Neuronal stem cell (in vitro differentiated cells): ENCODE measurements around the gene SPARCL1.
A peak's percentile ranks its signal among the peaks of the same experiment; 100 is the strongest.

ENCODE experiments used
- DNase-seq: peaks from one replicate; pipeline ENCODE4 v3.0.0-alpha.2; 2013; ENCODE audit warnings: low spot score
- H2AFZ ChIP-seq: one replicate; pipeline ENCODE4 v1.6.1; 2013; ENCODE audit warnings: mild to moderate bottlenecking, low read length, inconsistent platforms
- H2AK5ac ChIP-seq: 2 replicates; pipeline ENCODE4 v1.6.1; 2013; ENCODE audit warnings: low read depth, mild to moderate bottlenecking, inconsistent platforms, low read length, moderate library complexity, mixed read lengths
- H2BK120ac ChIP-seq: 2 replicates; pipeline ENCODE4 v1.6.1; 2013; ENCODE audit warnings: low read depth, mild to moderate bottlenecking, inconsistent platforms, low read length, moderate library complexity, mixed read lengths
- H2BK12ac ChIP-seq: one replicate; pipeline ENCODE4 v1.6.1; 2013; ENCODE audit warnings: low read length, inconsistent platforms
- H2BK15ac ChIP-seq: 2 replicates; pipeline ENCODE4 v1.6.1; 2013; ENCODE audit warnings: mild to moderate bottlenecking, low read length, inconsistent platforms, mixed read lengths
- H2BK5ac ChIP-seq: one replicate; pipeline ENCODE4 v1.6.1; 2013; ENCODE audit warnings: inconsistent platforms, mild to moderate bottlenecking, low read length, moderate library complexity
- H3K14ac ChIP-seq: one replicate; pipeline ENCODE4 v1.6.1; 2013; ENCODE audit warnings: low read length, inconsistent platforms
- H3K18ac ChIP-seq: 2 replicates; pipeline ENCODE4 v1.6.1; 2013; ENCODE audit warnings: low read length, inconsistent platforms
- H3K23ac ChIP-seq: 2 replicates; pipeline ENCODE4 v1.6.1; 2013; ENCODE audit warnings: low read depth, mild to moderate bottlenecking, mixed read lengths, low read length, inconsistent platforms; ENCODE audit not compliant: poor library complexity
- H3K27ac ChIP-seq: replicated peaks from 3 replicates; pipeline ENCODE4 v1.5.1; 2013; ENCODE audit warnings: low read length, inconsistent platforms
- H3K27me3 ChIP-seq, 3 experiments: 2 replicates each; pipeline ENCODE4 v1.6.1; 2013; ENCODE audit warnings: low read length in 3 of 3, mild to moderate bottlenecking in 2 of 3, inconsistent platforms in 1 of 3, low read depth in 1 of 3, mixed read lengths in 1 of 3, moderate library complexity in 1 of 3; ENCODE audit not compliant: control insufficient read depth in 3 of 3, insufficient read depth in 3 of 3
- H3K36me3 ChIP-seq, 2 donors: replicated peaks in 1 of 2; 2 replicates each; pipeline ENCODE4 v1.6.1; 2013; ENCODE audit warnings: low read length in 2 of 2; ENCODE audit not compliant: control insufficient read depth in 2 of 2, insufficient read depth in 2 of 2
- H3K4ac ChIP-seq: 2 replicates; pipeline ENCODE4 v1.6.1; 2013; ENCODE audit warnings: inconsistent platforms, mild to moderate bottlenecking, low read length, moderate library complexity
- H3K4me1 ChIP-seq, 2 donors: 1 replicate in 1 of 2; 2 replicates in 1 of 2; pipeline ENCODE4 v1.6.1; 2013; ENCODE audit warnings: low read length in 2 of 2, low read depth in 1 of 2; ENCODE audit not compliant: control insufficient read depth in 2 of 2, insufficient read depth in 1 of 2
- H3K4me2 ChIP-seq: one replicate; pipeline ENCODE4 v1.6.1; 2013; ENCODE audit warnings: mild to moderate bottlenecking, low read length, inconsistent platforms; ENCODE audit not compliant: insufficient read depth, poor library complexity, severe bottlenecking
- H3K4me3 ChIP-seq, 2 donors: 2 replicates each; pipeline ENCODE4 v1.5.1; 2013; ENCODE audit warnings: low read length in 2 of 2, mild to moderate bottlenecking in 2 of 2, inconsistent platforms in 1 of 2, moderate library complexity in 1 of 2
- H3K79me1 ChIP-seq: one replicate; pipeline ENCODE4 v1.6.1; 2013; ENCODE audit warnings: low read depth, mild to moderate bottlenecking, inconsistent platforms, low read length, moderate library complexity
- H3K9ac ChIP-seq: one replicate; pipeline ENCODE4 v1.6.1; 2013; ENCODE audit warnings: mild to moderate bottlenecking, low read depth, low read length, inconsistent platforms; ENCODE audit not compliant: poor library complexity
- H3K9me3 ChIP-seq, 2 donors: replicated peaks in 1 of 2; 2 replicates each; pipeline versions ENCODE3 to v1.6.1; 2013; ENCODE audit warnings: low read length in 2 of 2, mild to moderate bottlenecking in 2 of 2, inconsistent platforms in 1 of 2, low read depth in 1 of 2, mixed read lengths in 1 of 2, moderate library complexity in 1 of 2; ENCODE audit not compliant: control insufficient read depth in 2 of 2, insufficient read depth in 1 of 2
- H4K8ac ChIP-seq: one replicate; pipeline ENCODE4 v1.6.1; 2013; ENCODE audit warnings: low read depth, mild to moderate bottlenecking, inconsistent platforms, low read length, moderate library complexity
- H4K91ac ChIP-seq: one replicate; pipeline ENCODE4 v1.6.1; 2013; ENCODE audit warnings: low read length, low read depth, mild to moderate bottlenecking, inconsistent platforms; ENCODE audit not compliant: poor library complexity
- WGBS, 2 donors: extraction: QIAGEN DNeasy Blood & Tissue Kit; methylation state at CpG; one replicate each; pipeline ENCODE4 v1.1.7; 2013; ENCODE audit warnings: missing lambda C conversion rate in 2 of 2, mixed read lengths in 1 of 2; ENCODE audit not compliant: insufficient read length in 2 of 2, insufficient replicate concordance in 1 of 2; ENCODE audit errors: extremely low coverage in 2 of 2; 5-methylcytosine and 5-hydroxymethylcytosine counted together

The SPARCL1 gene

DNA sequence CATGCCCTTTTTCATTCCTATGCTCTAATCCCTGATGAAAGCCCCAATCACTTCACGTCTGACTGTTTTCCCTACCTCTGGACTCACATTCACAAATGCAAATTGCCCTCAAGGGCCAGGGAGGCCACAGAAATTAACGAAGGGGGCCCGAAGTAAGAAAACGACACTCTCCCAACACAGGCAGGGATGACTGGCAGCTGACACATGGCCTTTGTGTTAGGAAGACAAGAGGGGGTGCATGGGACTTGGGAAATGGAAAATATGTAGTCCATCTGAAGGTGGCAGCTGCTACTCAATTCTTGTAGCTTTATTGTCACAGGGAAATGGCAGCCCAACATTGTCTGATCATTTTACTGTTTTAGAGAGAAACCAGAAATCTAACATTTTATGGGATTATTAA lies 12.3 kb upstream of the SPARCL1 start:
- H3K27ac ChIP-seq = no peak overlapping the region
- no peak overlapping the region for H2BK12ac ChIP-seq
- DNase-seq = no peak
- no peak overlapping the region for H3K4ac ChIP-seq
- H4K91ac ChIP-seq = no peak overlapping the region
- no peaks in the 10 kb centered on the region for H3K36me3 ChIP-seq
- no peak overlapping the region for H3K18ac ChIP-seq
- peak overlapping the region; percentile 81 for H2AFZ ChIP-seq
- H2BK5ac ChIP-seq = no peak overlapping the region
- no peak overlapping the region for H2AK5ac ChIP-seq
- no peak overlapping the region for H2BK15ac ChIP-seq
- no CpG with 5 or more reads among the region's 4 CpGs for whole genome bisulfite sequencing, 2 donors
- peaks cover 0 to 5% of the 10 kb centered on the region in 2 donors for H3K9me3 ChIP-seq
- H2BK120ac ChIP-seq = no peak overlapping the region
- H3K4me2 ChIP-seq = no peak overlapping the region
- no peaks in the 10 kb centered on the region for H3K27me3 ChIP-seq
- H3K14ac ChIP-seq = no peak overlapping the region
- peaks cover 4 to 8% of the 10 kb centered on the region in 2 donors for H3K4me1 ChIP-seq
- H4K8ac ChIP-seq = no peak overlapping the region
- H3K79me1 ChIP-seq = no peaks in the 10 kb centered on the region
- H3K9ac ChIP-seq = no peak overlapping the region
- no peak overlapping the region for H3K4me3 ChIP-seq
- no peak overlapping the region for H3K23ac ChIP-seq

DNA sequence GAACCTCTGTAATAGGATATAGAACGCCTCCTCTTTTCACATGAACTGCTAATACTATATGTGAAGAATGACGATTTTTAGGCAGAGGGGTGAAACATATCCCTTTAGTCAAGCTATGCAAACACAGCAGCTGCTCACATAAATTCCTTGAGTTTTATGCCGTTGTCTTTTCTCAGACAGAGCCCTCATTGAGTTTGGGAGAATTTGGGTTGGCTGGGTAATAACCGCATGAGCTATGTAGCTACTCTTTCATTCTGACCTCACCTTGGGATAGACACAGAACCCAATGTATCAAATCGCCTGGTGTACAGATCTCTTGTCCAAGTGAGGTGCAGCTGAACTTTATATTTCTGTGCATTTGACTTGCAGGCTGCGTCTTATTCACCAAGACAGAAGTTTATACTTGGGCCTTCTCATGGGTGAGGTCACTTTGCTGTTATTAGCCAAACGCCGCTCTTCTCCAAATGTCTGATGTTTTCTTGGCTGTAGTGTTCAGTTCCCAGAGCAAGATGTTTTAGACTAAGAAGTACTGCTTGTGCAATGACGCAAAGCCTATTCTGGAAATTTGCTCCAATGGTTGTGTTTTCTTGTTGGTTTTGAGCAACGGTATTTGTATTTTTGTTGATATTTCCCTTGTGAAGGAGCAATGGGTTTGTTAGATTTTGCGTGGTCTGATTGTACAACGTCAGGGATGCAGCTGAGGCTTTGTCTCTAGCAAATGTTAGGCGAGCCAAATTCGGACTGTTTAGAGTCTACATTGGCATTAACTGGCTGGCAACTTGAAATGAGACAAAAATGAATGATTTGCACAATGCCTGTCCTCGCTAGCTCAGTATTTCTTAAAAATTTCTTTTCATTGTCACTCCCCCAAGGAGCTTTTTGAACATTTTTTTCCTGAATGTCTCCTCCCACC lies 11.2 kb upstream of the SPARCL1 start:
- H2BK5ac ChIP-seq = no peak overlapping the region
- H2BK12ac ChIP-seq = no peak overlapping the region
- H2BK120ac ChIP-seq = no peak overlapping the region
- no peak overlapping the region for H3K4me2 ChIP-seq
- DNase-seq = no peak
- H3K18ac ChIP-seq = no peak overlapping the region
- peaks cover 4 to 8% of the 10 kb centered on the region in 2 donors for H3K4me1 ChIP-seq
- H2AFZ ChIP-seq = no peak overlapping the region
- no peak overlapping the region for H2BK15ac ChIP-seq
- H3K79me1 ChIP-seq = no peaks in the 10 kb centered on the region
- H3K9ac ChIP-seq = no peak overlapping the region
- H3K36me3 ChIP-seq = no peaks in the 10 kb centered on the region
- no peak overlapping the region for H3K14ac ChIP-seq
- no peaks in the 10 kb centered on the region for H3K27me3 ChIP-seq
- peaks cover 1 to 5% of the 10 kb centered on the region in 2 donors for H3K9me3 ChIP-seq
- no peak overlapping the region for H3K23ac ChIP-seq
- WGBS, 2 donors = no CpG with 5 or more reads among the region's 15 CpGs
- no peak overlapping the region for H2AK5ac ChIP-seq
- H3K4me3 ChIP-seq = no peak overlapping the region
- H3K27ac ChIP-seq = no peak overlapping the region
- H4K91ac ChIP-seq = no peak overlapping the region
- no peak overlapping the region for H4K8ac ChIP-seq
- no peak overlapping the region for H3K4ac ChIP-seq

DNA sequence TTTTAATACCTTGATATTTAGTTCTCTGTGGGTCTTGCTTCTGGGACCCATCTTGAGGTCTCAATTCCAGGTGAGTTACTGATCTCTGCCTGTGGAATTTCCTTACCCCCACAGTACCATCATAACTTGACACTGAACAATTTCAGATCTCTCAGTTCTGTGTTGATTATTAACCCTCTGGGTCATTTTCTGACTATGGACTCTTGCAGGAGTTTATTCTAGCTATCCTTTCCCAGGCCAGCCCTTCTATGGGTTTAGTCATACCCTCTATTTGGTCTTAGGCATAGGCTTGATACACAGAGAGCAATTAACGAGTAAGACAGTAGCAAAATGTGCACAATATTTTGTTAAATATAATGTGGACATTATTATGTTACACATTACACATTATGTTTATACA lies 3.7 kb upstream of the SPARCL1 start:
- no peaks in the 10 kb centered on the region for H3K27me3 ChIP-seq
- no peaks in the 10 kb centered on the region for H3K79me1 ChIP-seq
- H3K4me1 ChIP-seq = peaks cover 4 to 16% of the 10 kb centered on the region in 2 donors
- no peak overlapping the region for H2BK12ac ChIP-seq
- no peak overlapping the region for H2AK5ac ChIP-seq
- no peak overlapping the region for H3K4me2 ChIP-seq
- DNase-seq = no peak
- no peak overlapping the region for H3K27ac ChIP-seq
- H2BK15ac ChIP-seq = no peak overlapping the region
- no peak overlapping the region for H3K14ac ChIP-seq
- no peak overlapping the region for H2BK5ac ChIP-seq
- no peak overlapping the region for H2AFZ ChIP-seq
- H3K36me3 ChIP-seq = no peaks in the 10 kb centered on the region
- WGBS, 2 donors = no CpG with 5 or more reads among the region's 1 CpG
- no peak overlapping the region for H3K23ac ChIP-seq
- no peak overlapping the region for H3K4ac ChIP-seq
- no peak overlapping the region for H4K8ac ChIP-seq
- no peak overlapping the region for H4K91ac ChIP-seq
- H3K18ac ChIP-seq = no peak overlapping the region
- H3K9ac ChIP-seq = no peak overlapping the region
- no peak overlapping the region for H3K4me3 ChIP-seq
- no peak overlapping the region for H2BK120ac ChIP-seq
- H3K9me3 ChIP-seq = peaks cover 0 to 1% of the 10 kb centered on the region in 2 donors

DNA sequence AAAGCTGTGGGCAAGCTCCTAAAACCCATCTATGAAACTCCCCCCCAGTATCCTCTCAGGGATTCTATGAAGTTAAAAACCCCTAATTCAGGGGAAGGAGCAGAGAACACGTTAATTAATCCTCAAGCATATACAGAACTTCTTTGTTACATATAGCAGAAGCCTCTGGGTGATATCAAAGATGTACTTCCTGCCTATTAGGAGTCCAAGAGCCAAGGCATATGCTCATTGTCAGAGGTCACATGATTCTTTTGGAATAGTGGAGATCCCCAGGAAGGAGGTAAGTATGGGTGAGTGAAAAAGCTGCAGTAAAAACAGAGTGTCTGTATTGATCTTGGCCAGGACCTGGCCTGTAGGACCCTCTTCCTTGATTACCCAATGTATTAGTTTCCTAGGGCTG lies 2.9 kb upstream of the SPARCL1 start:
- no peak overlapping the region for H2BK12ac ChIP-seq
- no peak overlapping the region for H4K8ac ChIP-seq
- H3K14ac ChIP-seq = no peak overlapping the region
- no peak overlapping the region for H4K91ac ChIP-seq
- H3K9ac ChIP-seq = no peak overlapping the region
- H2BK5ac ChIP-seq = no peak overlapping the region
- no peak overlapping the region for H2BK120ac ChIP-seq
- no peak overlapping the region for H3K4ac ChIP-seq
- WGBS, 2 donors = no CpG with 5 or more reads among the region's 1 CpG
- H3K27me3 ChIP-seq = no peaks in the 10 kb centered on the region
- no peaks in the 10 kb centered on the region for H3K36me3 ChIP-seq
- no peak for DNase-seq
- H2BK15ac ChIP-seq = no peak overlapping the region
- H3K4me1 ChIP-seq = peaks cover 4 to 24% of the 10 kb centered on the region in 2 donors
- no peak overlapping the region for H3K23ac ChIP-seq
- H3K18ac ChIP-seq = no peak overlapping the region
- no peak overlapping the region for H3K27ac ChIP-seq
- H3K4me3 ChIP-seq = no peak overlapping the region
- H2AFZ ChIP-seq = no peak overlapping the region
- no peak overlapping the region for H3K4me2 ChIP-seq
- peaks cover 0 to 1% of the 10 kb centered on the region in 2 donors for H3K9me3 ChIP-seq
- H3K79me1 ChIP-seq = no peaks in the 10 kb centered on the region
- H2AK5ac ChIP-seq = no peak overlapping the region
